ENCODE results near the gene MYF5. TPM values are rescaled to one million over a fixed set of nuclear protein-coding genes. Genes with fewer than 3 reads are reported as not detected.

MYF5 gene
- total and polyA plus RNA-seq, 2 experiments from 2014 or later, result not detected

DNA sequence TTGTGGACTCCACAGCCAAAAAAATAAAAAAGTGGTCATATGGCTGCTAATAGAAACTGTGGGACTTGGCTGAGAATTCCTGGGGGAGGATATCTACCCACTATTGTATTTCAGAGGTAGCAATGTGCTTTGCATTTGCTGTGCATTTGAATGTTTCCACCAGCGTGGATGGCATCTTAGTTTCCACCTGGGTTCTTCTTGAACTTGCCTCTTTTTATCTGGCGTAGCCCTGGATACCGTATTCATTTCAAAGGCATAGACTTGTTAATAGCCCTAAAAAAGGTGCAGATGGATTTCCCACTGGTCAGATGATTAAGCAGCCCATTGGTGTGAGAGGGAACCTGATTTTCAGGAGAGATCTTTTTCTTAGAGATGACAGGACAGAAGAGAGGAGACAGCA, 1.9 kb upstream of the MYF5 start:
- no peak overlapping the region for H3K4me2 ChIP-seq (ENCODE audit: unreplicated experiment)
- DNase-seq, result no peak
- no peaks in the 10 kb centered on the region for H3K9me2 ChIP-seq (ENCODE audit: insufficient read depth)
- in situ Hi-C loops (cut with MboI), result no loop called here
- no peak overlapping the region for H3K4me3 ChIP-seq
- no peak overlapping the region for H3K9ac ChIP-seq
- H3F3A ChIP-seq (ENCODE audit: insufficient read depth), result no peaks in the 10 kb centered on the region
- no peak overlapping the region for H2AFZ ChIP-seq
- no peaks in the 10 kb centered on the region for H3K36me3 ChIP-seq (ENCODE audit: low read depth)
- no peaks in the 10 kb centered on the region for H3K27me3 ChIP-seq (replicated peaks; ENCODE audit: insufficient read depth)
- no peaks in the 10 kb centered on the region for H3K4me1 ChIP-seq (ENCODE audit: insufficient read depth)
- H4K20me1 ChIP-seq (ENCODE audit: insufficient read depth), result no peaks in the 10 kb centered on the region
- WGBS, 2 experiments (ENCODE audit: low coverage in 1 of 2, low lambda C conversion rate in 2 of 2, missing lambda C conversion rate in 2 of 2), result 87 to 93% methylated on average over 3 of the region's 3 CpGs
- no peaks in the 10 kb centered on the region for H3K9me3 ChIP-seq (ENCODE audit: low read depth)
- no peak for TF ChIP-seq EZH2phosphoT487 (IDR thresholded peaks at IDR 0.05; ENCODE audit: insufficient read depth, low read depth)
- no peak for TF ChIP-seq EZH2 (IDR thresholded peaks at IDR 0.05; ENCODE audit: insufficient read depth, poor library complexity, severe bottlenecking)
- H3K79me2 ChIP-seq (ENCODE audit: insufficient read depth), result no peaks in the 10 kb centered on the region
- no peak overlapping the region for H3K27ac ChIP-seq

DNA sequence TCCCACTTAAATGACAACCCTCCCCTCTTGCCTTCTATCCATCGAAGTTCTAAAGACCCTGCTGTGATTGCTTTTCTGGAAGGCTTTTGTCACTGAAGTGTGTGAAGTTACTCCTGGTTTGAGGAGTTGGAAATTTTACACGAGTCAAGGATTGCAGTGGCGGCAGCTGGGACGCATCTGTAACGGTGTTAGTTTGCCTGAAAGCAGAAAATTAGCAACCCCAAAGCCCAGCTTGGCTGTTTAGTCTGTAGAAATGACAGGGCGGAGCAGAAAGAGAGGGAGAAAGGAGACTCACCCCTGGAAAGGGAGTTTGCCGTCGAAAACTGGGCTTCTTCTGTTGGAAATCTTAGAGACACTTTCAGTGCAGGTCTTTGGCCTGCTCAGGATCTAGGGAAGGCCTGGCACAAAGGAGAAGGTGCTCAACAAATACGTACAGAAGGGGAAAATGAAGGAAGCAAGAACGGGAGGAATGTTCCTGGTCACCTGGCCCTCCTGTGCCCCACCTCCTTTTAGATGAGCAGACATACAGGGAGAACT, 931 bp upstream of the MYF5 start:
- Histone ChIP-seq H3F3A (ENCODE audit: insufficient read depth) (no peaks in the 10 kb centered on the region), H3K9ac (no peak overlapping the region), H3K4me1 (ENCODE audit: insufficient read depth) (no peaks in the 10 kb centered on the region), H3K79me2 (ENCODE audit: insufficient read depth) (no peaks in the 10 kb centered on the region), H2AFZ (no peak overlapping the region), H3K4me3 (no peak overlapping the region), H3K36me3 (ENCODE audit: low read depth) (no peaks in the 10 kb centered on the region), H3K27ac (no peak overlapping the region), H4K20me1 (ENCODE audit: insufficient read depth) (no peaks in the 10 kb centered on the region), H3K27me3 (replicated peaks; ENCODE audit: insufficient read depth) (no peaks in the 10 kb centered on the region), H3K4me2 (ENCODE audit: unreplicated experiment) (no peak overlapping the region), H3K9me3 (ENCODE audit: low read depth) (no peaks in the 10 kb centered on the region), H3K9me2 (ENCODE audit: insufficient read depth) (no peaks in the 10 kb centered on the region)
- WGBS, 2 experiments (ENCODE audit: low coverage in 1 of 2, low lambda C conversion rate in 2 of 2, missing lambda C conversion rate in 2 of 2), result 69 to 75% methylated on average over 10 of the region's 10 CpGs
- TF ChIP-seq EZH2 (IDR thresholded peaks at IDR 0.05; ENCODE audit: insufficient read depth, poor library complexity, severe bottlenecking) (no peak), EZH2phosphoT487 (IDR thresholded peaks at IDR 0.05; ENCODE audit: insufficient read depth, low read depth) (no peak)
- DNase-seq, result no peak
- in situ Hi-C loops (cut with MboI), result no loop called here

- Histone ChIP-seq H3K9ac (no peak overlapping the region), H3K9me3 (ENCODE audit: low read depth) (no peaks in the 10 kb centered on the region), H3K27me3 (replicated peaks; ENCODE audit: insufficient read depth) (no peaks in the 10 kb centered on the region), H3K4me2 (ENCODE audit: unreplicated experiment) (no peak overlapping the region), H3K27ac (no peak overlapping the region), H3K36me3 (ENCODE audit: low read depth) (no peaks in the 10 kb centered on the region), H3F3A (ENCODE audit: insufficient read depth) (no peaks in the 10 kb centered on the region), H3K79me2 (ENCODE audit: insufficient read depth) (no peaks in the 10 kb centered on the region), H4K20me1 (ENCODE audit: insufficient read depth) (no peaks in the 10 kb centered on the region), H3K9me2 (ENCODE audit: insufficient read depth) (no peaks in the 10 kb centered on the region), H3K4me3 (no peak overlapping the region), H2AFZ (no peak overlapping the region), H3K4me1 (ENCODE audit: insufficient read depth) (no peaks in the 10 kb centered on the region)
- WGBS, 2 experiments (ENCODE audit: low coverage in 1 of 2, low lambda C conversion rate in 2 of 2, missing lambda C conversion rate in 2 of 2), result 23 to 33% methylated on average over 4 of the region's 4 CpGs
- no peak for DNase-seq
- in situ Hi-C loops (cut with MboI), result no loop called here
- TF ChIP-seq EZH2 (IDR thresholded peaks at IDR 0.05; ENCODE audit: insufficient read depth, poor library complexity, severe bottlenecking), result no peak
- no peak for TF ChIP-seq EZH2phosphoT487 (IDR thresholded peaks at IDR 0.05; ENCODE audit: insufficient read depth, low read depth)
These were observed 1.1 kb downstream of the MYF5 start for GRCh38 chr12:80717856-80718255.

DNA sequence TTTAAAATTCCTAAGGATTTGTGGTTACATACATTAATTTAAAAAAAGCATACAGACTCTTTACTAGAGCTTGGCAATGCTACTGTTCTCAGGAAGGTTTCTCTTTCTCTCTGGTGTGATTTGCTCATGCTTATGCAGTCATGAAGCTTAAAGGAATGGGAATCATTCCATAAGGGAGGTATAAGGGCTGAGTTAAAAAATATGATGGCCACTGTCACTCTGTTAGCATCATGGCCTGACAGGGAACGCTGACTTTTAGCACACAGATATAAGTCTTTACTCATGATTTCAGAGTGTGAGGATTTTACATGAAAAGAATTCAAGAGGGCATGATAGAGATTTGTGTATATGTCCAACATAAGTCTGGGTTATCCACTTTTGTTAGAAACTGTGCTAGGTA, 3.8 kb downstream of the MYF5 start:
- H3K27me3 ChIP-seq (replicated peaks; ENCODE audit: insufficient read depth), result no peaks in the 10 kb centered on the region
- DNase-seq, result no peak
- no peaks in the 10 kb centered on the region for H3F3A ChIP-seq (ENCODE audit: insufficient read depth)
- no peak overlapping the region for H3K27ac ChIP-seq
- H3K79me2 ChIP-seq (ENCODE audit: insufficient read depth), result no peaks in the 10 kb centered on the region
- H4K20me1 ChIP-seq (ENCODE audit: insufficient read depth), result no peaks in the 10 kb centered on the region
- H3K9me2 ChIP-seq (ENCODE audit: insufficient read depth), result no peaks in the 10 kb centered on the region
- no peak overlapping the region for H3K4me2 ChIP-seq (ENCODE audit: unreplicated experiment)
- 89 to 90% methylated on average over 1 of the region's 1 CpG for WGBS, 2 experiments (ENCODE audit: low coverage in 1 of 2, low lambda C conversion rate in 2 of 2, missing lambda C conversion rate in 2 of 2)
- TF ChIP-seq EZH2 (IDR thresholded peaks at IDR 0.05; ENCODE audit: insufficient read depth, poor library complexity, severe bottlenecking) (no peak), EZH2phosphoT487 (IDR thresholded peaks at IDR 0.05; ENCODE audit: insufficient read depth, low read depth) (no peak)
- no peak overlapping the region for H3K9ac ChIP-seq
- no peaks in the 10 kb centered on the region for H3K9me3 ChIP-seq (ENCODE audit: low read depth)
- no peak overlapping the region for H2AFZ ChIP-seq
- H3K4me1 ChIP-seq (ENCODE audit: insufficient read depth), result no peaks in the 10 kb centered on the region
- in situ Hi-C loops (cut with MboI), result no loop called here
- H3K36me3 ChIP-seq (ENCODE audit: low read depth), result no peaks in the 10 kb centered on the region
- H3K4me3 ChIP-seq, result no peak overlapping the region

DNA sequence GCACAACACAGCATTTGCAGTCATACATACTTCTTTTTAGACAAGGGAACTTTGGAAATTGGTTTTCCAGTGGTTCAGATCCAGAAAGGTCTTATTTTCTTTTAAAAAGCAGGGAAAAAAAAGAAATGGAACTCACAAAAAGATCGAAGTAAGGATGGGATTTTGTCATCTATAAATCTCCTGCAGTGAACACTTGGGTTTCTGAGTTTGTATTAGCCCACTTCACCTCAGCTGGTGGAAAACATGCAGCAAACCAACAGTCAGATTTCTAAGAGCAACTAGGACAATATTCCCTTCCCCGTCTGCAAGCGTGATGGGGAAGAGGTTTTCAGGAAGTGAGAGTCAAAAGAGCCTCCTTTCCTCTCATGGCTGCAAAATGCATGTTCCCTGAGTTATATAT, 4.6 kb downstream of the MYF5 start:
- H3K4me1 ChIP-seq (ENCODE audit: insufficient read depth), result no peaks in the 10 kb centered on the region
- H3K27ac ChIP-seq, result no peak overlapping the region
- H3K9me3 ChIP-seq (ENCODE audit: low read depth), result no peaks in the 10 kb centered on the region
- TF ChIP-seq EZH2 (IDR thresholded peaks at IDR 0.05; ENCODE audit: insufficient read depth, poor library complexity, severe bottlenecking) (no peak), EZH2phosphoT487 (IDR thresholded peaks at IDR 0.05; ENCODE audit: insufficient read depth, low read depth) (no peak)
- no peak overlapping the region for H3K4me3 ChIP-seq
- WGBS, 2 experiments (ENCODE audit: low coverage in 1 of 2, low lambda C conversion rate in 2 of 2, missing lambda C conversion rate in 2 of 2), result 72% methylated on average over 3 of the region's 3 CpGs
- no peaks in the 10 kb centered on the region for H3K79me2 ChIP-seq (ENCODE audit: insufficient read depth)
- no peaks in the 10 kb centered on the region for H4K20me1 ChIP-seq (ENCODE audit: insufficient read depth)
- no peaks in the 10 kb centered on the region for H3K9me2 ChIP-seq (ENCODE audit: insufficient read depth)
- no peaks in the 10 kb centered on the region for H3K36me3 ChIP-seq (ENCODE audit: low read depth)
- no peak overlapping the region for H3K9ac ChIP-seq
- no peak overlapping the region for H3K4me2 ChIP-seq (ENCODE audit: unreplicated experiment)
- in situ Hi-C loops (cut with MboI), result no loop called here
- no peak for DNase-seq
- H3F3A ChIP-seq (ENCODE audit: insufficient read depth), result no peaks in the 10 kb centered on the region
- no peaks in the 10 kb centered on the region for H3K27me3 ChIP-seq (replicated peaks; ENCODE audit: insufficient read depth)
- H2AFZ ChIP-seq, result no peak overlapping the region
